ENCODE measurements around the gene LRRC14B.

Gene LRRC14B

DNA sequence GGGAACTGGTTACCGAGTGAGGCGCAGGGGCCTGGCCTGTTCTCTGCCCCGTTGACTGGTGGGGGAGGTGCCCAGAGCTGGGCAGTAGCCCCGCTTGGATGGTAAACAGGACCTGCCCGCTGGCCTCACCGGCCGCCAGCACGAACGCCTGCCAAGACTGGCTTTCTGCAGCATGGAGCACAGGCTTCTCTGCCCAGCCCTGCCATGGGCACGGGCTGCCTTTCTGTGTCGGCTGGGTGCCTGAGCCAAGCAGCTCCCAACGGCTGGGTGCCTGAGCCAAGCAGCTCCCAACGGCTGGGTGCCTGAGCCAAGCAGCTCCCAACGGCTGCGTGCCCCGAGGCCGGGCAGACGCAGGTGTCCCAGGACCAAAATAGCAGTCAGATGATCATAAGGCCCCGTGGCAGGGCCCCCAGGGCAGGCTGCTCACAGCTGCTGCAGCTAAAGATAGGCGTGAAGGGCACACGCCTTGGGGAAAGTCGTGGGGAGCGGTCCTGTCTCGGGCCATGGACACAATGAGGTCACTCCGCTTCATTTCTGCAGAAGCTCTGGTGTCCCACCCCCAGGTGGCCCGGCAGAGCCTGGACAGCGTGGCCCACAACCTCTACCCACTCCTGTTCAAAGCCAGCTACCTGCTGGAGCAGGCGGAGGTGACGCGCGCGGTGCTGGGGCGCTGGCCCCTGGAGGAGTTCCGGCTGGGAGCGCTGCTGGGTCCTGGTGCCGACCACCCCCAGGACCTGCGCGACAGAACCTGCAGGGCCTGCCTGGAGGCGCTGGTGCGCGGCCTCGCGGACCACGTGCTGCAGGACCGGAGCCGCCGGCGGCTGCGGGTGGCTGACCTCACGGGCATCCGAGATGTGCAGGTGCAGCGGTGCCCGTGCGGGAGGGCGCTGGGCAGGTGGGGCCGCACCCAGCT, at the start of gene LRRC14B:
LRRC14B (plus strand) TSS at position 460 of the 913 bp plus-strand sequence; CDS start at position 504, 44 bp downstream.
- no peak for DNase-seq

DNA sequence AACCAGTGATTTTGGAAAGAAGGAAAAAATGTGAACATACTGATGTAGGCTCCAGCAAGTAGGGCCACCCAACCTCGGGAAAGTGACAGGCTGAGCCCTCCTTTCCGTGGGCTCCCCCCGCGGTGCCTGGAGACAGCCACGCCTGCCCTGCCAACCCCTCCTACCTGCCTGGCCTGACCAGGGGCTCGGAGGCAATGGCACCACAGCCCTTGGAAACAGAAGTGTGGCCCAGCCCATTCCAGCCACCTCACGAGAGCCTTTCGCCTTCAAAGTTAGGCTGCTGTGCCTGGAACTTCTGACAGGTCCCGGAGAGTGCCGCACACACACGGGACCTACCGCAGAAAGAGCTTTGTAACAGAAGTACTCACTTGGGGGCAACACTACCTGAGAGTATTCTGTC, 49.5 kb upstream of the LRRC14B start:
- DNase-seq: no peak

DNA sequence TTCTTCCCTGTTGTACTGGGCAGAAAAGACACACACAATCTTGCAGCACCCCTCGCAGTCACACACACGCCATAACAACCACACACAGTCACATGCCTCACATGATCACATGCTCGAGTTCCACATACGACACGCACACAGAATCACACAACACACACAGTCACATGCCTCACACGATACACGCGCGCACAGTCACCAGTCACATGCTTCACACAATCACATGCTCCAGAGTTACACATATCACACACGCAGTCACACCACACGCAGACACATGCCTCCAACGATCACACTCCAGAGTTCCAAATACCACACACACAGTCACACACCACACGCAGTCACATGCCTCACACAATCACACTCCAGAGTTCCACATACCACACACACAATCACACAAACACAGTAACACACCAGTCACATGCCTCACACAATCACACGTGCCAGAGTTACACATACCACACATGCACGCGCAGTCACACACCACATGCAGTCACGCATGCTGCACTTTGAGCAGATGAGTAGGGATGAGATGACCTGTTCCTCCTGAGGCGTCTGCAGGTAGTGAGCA, 49.0 kb upstream of the LRRC14B start:
- no peak for DNase-seq

DNA sequence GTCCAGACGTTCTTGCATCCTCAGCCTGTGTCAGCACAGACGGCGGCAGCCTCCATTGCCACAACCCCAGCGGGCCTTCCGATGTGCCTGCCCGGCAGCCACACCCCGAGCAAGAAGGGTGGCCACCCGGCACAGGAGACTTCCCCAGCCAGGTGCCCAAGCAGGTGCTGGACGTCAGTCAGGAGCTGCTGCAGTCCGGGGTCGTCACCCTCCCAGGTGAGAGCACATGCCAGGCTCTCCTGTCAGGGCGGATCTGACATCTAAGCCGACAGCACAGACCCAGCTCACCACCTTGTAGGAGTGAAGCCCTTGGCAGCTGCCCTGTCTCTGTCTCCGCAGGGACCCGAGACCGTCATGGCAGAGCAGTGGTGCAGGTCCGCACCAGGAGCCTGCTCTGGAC, 48.3 kb upstream of the LRRC14B start:
- DNase-seq: no peak

DNA sequence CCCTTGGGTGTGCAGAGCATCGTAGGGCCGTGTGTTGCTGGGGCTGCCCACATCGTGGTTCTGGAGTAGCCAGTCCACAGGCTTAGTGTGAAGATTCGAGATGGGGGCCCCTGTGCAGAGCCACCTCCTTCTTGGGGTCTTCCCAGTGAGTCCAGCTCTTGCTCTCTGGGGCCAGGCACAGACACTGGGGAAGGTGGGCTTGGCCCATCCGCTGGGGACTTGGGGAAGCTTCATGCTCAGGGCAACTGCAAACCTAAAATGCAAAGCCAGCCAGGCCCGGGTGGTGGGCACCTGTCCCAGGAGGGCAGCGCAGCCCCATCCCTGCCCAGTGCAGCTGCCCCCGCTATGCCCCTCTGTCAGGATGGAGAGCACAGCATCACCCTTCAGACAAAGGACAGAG, 46.4 kb upstream of the LRRC14B start:
- no peak for DNase-seq

DNA sequence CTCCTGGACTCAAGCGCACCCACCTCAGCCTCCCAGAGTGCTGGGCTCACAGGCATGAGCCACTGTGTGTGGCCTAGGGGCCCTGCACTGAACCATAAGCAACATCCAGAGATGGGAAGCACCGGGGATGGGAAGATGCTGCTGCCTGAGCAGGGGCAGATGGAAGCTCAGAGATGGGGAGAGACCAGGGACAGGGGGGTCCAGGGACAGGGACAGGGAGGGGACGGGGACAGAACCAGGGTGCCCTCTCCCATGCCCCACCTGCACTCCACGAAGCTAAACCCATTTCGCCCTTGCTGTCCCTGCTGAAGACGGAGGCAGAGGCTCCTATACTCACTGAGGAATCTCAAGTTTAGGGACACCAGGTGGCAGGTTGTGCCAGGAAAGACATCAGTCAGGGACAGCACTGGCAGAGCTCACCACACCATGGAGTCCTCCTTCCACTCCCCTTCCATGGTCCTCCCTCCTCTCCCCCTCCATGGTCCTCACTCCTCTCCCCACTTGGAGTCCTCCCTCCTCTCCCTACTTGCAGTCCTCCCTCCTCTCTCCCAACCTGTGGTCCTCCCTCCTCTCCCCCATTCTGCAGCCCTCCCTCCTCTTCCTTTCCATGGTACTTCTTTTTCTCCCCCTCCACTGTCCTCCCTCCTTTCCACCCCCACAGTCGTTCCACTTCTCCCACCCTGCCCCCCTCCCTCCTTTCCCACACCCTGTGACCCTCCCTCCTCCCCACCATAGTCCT, 45.5 kb upstream of the LRRC14B start:
- DNase-seq: no peak

DNA sequence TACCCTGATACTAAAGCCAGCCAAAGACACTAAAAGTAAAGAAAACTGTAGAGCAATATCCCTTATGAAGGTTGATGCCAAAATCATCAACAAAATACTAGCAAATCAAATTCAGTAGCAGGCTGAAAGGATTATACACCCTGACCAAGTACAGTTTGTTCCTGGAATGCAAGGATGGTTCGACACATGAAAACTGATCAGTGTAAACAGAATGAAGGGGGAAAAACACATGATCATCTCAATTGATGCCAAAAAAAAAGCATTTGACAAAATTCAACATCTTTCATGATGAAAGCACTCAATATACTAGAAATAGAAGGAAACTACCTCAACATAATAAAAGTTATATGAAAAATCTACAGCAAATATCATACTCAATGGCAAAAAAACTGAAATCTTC, 43.5 kb upstream of the LRRC14B start:
- DNase-seq: no peak

DNA sequence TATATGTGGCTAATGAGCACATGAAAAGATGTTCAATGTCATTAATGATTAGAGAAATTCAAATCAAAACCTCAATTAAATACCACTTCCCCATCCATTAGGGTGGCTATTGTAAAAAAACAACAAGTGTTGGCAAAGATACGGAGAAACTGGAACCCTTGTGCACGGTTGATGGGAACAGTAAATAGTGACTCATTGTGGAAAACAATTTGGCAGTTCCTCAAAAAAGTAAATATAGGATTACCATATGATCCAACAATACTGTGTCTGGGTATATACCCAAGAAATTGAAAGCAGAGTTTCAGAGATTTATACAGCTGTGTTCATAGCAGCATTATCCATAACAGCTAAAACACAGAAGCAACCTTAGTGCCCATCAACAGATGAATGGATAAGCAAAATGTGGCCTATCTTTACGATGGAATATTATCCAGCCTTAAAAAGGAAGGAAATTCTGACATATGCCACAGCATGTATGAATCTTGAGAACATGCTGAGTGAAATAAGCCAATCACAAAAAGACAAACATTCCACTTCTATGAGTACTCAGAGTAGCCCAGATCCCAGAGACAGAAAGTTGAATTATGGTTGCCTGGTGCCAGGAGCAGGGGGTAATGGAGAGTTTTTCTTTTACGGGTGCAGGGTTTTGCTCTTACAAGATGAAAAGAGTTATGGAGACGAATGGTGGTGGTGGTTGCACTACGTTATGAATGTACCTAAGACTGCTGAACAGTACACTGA, 41.4 kb upstream of the LRRC14B start:
- DNase-seq: no peak

DNA sequence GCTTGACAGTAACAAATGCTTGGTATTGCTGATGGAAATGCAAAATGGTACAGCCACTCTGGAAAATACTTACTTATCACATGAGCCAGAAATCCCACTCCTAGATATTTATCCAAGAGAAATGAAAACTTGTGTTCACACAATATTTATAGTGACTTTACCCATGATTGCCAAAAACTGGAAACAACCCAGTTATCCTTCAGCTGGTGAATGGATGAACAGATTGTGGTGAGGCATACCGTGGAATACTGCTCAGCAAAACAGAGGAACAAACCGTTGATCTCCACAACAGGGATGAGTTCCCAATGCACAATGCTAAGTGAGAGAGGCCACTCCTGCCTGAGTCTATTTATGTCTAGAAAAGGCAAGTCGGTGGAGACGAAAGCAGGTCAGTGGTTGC, 40.5 kb upstream of the LRRC14B start:
- DNase-seq: no peak

DNA sequence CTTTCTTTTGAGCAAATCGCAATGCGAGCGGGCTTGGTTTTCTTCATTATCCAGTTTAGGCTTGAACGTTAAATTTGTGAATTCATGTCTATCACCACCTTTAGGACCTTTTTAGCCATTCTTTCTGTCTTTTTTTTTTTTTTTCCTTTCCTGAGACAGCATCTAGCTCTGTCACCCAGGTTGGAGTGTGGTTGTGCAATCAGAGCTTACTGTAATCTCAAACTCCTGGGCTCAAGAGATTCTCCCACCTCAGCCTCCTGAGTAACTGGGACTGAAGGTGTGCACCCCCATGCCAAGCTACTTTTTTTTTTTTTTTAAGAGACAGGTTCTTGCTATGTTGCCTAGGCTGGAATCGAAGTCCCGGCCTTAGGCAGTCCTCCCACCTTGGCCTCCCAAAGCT, 39.2 kb upstream of the LRRC14B start:
- DNase-seq: no peak

DNA sequence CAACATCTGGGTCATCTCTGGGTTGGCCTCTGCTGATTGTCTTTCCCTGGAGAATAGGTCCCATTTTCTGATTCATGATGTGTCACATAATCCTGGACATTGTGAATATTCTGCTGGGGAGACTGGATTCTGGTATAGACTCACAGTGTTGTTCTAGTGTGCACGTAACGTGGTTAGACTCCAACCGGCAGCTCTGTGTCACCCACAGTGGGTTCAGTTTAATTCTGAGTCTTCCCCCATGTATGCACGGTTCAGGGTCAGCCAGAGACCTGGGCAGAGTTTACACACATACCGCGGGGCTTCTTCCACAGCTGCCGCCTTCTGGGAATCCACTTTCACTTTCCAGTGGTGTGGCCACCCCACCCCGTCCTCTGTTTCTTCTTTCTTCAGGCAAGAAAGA, 38.0 kb upstream of the LRRC14B start:
- DNase-seq: no peak

DNA sequence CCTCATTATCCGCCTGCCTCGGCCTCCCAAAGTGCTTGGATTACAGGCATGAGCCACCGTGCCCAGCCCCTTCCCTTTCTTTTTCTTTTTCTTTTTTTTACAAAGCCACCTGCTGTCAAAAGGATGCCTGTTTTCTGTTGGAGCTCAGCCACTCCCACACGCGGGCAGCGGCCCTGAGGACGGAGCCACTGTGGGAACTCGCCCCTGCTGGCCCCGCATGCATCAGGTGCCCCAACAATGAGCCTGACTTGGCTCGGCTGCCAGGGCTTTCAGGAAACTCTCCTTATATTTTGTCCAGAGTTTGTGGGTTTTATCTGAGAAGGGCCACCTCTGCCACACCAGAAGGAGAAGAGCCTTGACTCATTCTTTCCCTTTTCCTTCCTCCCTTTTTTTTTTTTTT, 37.1 kb upstream of the LRRC14B start:
- no peak for DNase-seq

DNA sequence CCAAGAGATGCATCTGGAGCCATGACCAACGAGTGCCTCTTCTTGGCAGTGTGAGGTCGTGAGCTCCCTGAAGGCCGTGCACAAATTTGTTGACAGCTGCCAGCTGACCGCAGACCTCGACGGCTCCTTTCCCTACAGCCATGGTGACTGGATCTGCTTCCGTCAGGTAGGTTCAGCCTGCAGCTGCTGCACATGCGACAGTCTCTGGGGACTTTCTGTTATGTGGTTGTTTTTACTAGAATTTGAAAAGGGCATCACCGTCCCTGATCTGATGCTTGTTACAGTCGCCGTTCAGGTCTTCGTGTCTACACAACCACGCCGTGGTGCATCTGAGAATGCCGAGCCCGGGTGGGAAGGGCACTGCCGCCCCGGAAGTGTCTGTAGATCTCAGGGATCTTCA, 36.5 kb upstream of the LRRC14B start:
- DNase-seq: no peak

DNA sequence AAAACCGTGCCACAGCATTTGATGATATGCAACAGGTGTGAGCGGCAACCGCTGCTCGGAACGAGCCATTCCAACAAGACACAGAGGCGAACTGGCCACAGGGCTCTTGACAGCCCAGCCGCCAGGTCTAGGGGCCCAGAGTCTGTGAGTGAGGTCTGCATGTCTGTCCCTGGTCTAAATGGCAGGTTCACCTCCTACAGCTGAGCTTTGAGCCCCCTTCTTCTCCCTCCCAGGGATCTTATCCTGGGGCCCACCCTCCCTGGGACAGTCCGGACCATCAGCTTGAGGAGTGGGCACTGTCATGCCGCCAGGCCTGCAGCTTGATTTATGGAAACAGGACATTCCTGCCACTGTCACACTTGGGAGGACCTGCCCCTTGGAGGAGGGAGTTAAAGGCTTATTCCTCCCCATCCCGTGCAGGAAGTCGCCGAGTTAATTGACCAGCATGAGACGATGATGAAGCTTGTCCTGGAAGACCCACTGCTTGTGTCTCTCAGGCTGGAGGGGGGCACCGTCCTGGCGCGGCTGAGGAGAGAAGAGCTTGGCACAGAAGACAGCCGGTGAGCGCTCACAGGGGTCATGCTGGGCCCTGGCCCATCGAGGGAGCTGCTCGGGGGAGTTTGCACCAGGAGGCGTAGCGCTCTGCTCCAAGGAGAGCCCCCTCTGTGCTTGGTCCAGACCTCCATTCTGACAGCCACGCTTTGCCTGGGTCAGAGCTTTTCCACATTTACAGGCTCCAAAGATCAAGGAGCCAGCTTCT, 35.5 kb upstream of the LRRC14B start:
- DNase-seq: no peak

DNA sequence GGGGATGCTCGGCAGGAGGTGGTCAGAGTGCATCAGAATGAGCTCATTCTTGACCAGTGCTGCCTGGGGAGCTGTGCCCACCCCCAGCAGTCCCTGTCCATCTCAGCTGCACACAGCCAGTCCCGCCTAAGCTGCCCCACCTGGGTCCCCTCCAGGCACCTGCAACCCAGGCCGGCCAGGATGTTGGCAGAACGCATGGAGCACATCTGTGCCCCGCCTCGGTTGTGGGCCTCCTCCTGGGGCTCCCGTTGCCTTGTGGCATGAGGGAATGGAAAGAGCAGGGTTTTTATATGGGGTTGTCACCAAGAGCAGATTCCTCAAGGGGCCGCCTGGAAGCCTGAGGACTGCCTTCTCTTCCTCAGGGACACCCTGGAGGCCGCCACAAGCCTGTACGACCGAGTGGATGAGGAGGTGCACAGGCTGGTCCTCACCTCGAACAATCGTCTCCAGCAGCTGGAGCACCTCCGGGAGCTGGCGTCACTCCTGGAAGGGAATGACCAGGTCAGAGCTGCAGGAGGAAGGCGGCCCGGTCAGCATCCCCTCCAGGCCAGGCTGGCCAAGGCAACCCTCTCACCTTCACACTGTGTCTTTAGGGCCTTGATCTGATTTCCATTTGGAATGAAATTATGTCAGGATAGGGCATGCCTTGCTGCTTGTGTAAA, 34.8 kb upstream of the LRRC14B start:
- DNase-seq: no peak

DNA sequence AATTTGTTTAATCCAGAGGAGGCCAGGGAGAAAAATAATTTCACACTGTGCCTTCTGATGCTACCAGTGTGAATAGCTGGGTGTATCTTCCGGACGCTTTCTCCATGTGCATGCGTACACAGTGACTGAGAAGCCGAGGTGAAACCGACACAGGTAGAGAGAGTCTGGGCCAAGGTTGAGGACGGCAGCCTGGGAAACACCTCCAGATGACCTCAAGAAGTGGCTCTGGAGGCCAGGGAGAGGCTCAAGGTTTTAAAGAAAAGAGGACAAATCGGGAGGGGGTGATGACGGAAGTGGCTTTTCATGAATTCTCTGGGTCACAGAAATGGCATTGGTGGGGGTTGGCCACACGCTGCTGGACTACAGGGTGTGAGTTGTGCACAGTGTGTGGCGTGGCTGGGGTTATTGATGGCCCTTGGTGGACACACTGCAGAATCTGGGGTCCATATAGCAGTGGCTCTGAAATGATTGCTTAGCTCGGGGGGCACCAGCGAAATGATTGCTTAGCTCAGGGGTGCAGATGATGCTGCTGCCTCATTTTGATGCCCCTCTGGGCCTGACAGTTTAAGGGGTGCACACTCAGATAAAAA, 34.1 kb upstream of the LRRC14B start:
- DNase-seq: no peak

DNA sequence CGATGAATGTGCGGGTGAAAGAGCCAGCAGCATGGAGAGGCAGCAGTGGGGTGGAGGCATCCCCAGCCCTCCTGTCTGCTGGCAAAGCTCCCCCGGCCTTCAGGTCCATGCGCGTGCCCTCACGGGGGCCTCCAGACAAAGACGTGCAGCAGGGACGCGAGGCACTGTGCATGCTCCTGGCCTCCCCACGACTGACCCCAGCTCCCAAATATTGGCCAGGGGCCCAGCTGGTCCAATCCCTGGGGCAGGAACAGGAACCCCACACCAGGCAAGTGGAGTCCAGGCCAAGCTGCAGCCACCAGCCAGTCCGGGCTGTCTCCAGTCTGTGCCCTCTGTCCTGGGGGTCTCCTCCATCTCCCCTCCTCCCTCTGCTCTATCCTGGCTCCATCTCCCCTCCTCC, 33.5 kb upstream of the LRRC14B start:
- no peak for DNase-seq

DNA sequence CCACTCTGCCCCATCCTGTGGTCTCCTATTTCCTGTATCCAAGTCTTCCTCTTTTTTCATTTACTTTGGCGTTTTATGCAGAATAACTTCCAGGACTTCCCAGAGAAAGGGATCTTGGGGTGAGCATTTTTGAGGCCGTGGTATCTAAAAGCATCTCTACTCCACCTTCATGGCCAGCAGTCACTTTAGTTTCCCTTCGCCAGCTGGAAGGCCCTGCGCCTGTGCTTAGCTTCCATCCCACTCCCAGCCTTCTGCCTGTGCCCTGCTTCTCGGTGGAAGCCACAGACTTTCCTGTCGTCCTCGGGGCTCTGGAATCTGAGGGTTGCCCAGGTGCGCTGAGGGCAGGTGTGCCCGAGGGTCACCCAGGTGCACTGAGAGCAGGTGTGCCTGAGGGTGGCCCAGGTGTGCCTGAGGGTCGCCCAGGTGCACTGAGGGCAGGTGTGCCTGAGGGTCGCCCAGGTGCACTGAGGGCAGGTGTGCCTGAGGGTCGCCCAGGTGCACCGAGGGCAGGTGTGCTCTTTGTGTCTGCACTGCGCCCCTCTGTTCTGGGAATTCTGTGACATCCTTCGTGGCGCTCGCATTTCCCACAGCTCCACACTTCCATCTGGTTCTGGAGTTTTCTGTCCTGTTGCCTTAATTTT, 32.4 kb upstream of the LRRC14B start:
- no peak for DNase-seq

DNA sequence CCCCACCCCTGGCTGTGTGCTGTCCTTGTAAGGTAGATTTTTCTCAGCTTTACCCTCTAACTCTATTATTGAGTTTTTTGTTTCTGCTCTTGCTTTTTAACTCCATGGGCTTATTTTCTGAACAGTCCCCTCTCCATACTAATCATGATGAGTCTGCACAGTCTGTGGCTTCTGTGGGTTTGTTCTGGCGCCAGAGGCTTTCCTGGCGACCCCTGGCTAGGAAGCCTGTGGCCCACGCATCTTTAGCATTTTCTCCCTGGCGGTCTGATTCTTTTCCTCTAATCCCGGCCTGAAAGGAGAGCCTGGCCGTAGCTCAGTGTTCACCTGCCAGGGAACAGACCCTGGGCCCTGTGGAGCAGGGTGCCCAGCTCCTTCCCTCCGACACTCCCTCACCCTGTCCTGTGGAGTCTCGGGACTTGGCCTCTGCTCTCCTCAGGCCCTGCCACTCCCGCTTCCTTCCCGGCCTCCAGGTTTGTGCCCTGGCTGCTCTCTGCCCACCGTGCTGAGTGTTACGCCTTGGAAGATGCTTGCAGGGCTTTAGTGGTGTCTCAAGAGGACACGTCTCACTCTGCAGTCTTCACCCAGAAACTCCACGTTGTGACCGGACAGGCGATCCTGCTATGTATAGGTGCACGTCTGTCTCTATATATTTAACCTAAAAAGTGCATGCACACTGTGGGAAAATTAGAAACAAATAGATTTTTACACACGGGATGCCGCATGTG, 31.7 kb upstream of the LRRC14B start:
- DNase-seq: no peak

DNA sequence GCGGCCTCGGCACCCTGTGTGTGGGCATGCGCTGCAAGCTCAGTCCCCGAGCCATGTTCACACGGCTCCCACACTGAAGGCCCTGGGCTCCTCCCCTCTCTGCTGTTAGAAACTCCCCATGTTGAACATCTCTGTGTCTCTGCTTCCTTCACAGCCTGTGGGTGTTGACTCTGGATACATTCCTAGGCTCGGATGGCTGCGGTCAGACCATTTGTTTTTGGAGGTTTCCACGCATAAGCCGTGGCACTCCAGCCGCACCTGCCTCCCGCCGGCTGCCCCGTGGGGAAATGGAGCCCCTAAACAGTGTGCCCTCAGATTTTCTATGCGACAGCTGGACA, 31.2 kb upstream of the LRRC14B start:
- no peak for DNase-seq

Data from activated CD4-positive, alpha-beta T cell treated with anti-CD3 and anti-CD28 coated beads for 4 hours (primary cell).